Regular cardiac myocyte (primary cell): ENCODE results near the gene POLR1E. TPM values are rescaled to one million over a fixed set of nuclear protein-coding genes. Genes with fewer than 3 reads are reported as not detected.

Experiments used
- total RNA-seq: library from RNA; depleted of rRNA; stranded (reverse); fragments of >200 nt; gene quantifications from 2 replicates; pipeline ENCODE4 v1.2.3, GENCODE V29; 2014

Gene POLR1E
- 31.3 and 48.5 TPM in 2 replicates for total RNA-seq

GRCh38 chr9:37485389-37486255 is at the start of gene POLR1E:
POLR1E (plus strand) TSS chr9:37485948; CDS start chr9:37486048, 100 bp downstream.

GRCh38 chr9:37465249-37466036 is 20.3 kb upstream of the POLR1E start, which contains the start of gene ZBTB5:
ZBTB5 (minus strand) TSS chr9:37465450; CDS start chr9:37442551, 22,899 bp downstream.

Other genes starting within 250 kb of the POLR1E start
- 109 and 151 TPM in 2 replicates for gene GRHPR, start 63.3 kb upstream of the POLR1E start, total RNA-seq
- gene ZBTB5, start 20.5 kb upstream of the POLR1E start, total RNA-seq = 6.3 and 7.3 TPM in 2 replicates
- 9.4 and 12.1 TPM in 2 replicates for gene FBXO10, start 90.4 kb downstream of the POLR1E start, total RNA-seq
- 148 and 249 TPM in 2 replicates for gene TOMM5, start 106.6 kb downstream of the POLR1E start, total RNA-seq
- gene FRMPD1, start 165.0 kb downstream of the POLR1E start, total RNA-seq = not detected in 2 replicates